CD14-positive monocyte (primary cell): ENCODE results near the gene HADHA. TPM values are rescaled to one million over a fixed set of nuclear protein-coding genes. Genes with fewer than 3 reads are reported as not detected.

Source experiments
- DNase-seq, 3 donors: peaks; one replicate each; pipeline ENCODE4 v3.0.0-alpha.2; 2011 to 2022
- H2AFZ ChIP-seq: 2 replicates; pipeline ENCODE4 v1.6.0; 2012; ENCODE audit warnings: mild to moderate bottlenecking, low read depth, low read length, inconsistent platforms; ENCODE audit not compliant: insufficient read depth, poor library complexity, severe bottlenecking
- H3K27ac ChIP-seq, 2 donors: 1 replicate in 1 of 2; 2 replicates in 1 of 2; pipeline ENCODE4 v1.5.1; 2012 to 2013; ENCODE audit warnings: low read length in 2 of 2, control low read depth in 1 of 2, inconsistent platforms in 1 of 2, low read depth in 1 of 2, mild to moderate bottlenecking in 1 of 2
- H3K27me3 ChIP-seq, 2 donors: one replicate each; pipeline versions ENCODE4 v1.6.0 to v1.6.1; 2011 to 2013; ENCODE audit warnings: low read length in 2 of 2; ENCODE audit not compliant: control insufficient read depth in 2 of 2, insufficient read depth in 2 of 2
- H3K36me3 ChIP-seq, 2 donors: replicated peaks in 1 of 2; 1 replicate in 1 of 2; 2 replicates in 1 of 2; pipeline versions ENCODE4 v1.5.1 to v1.6.1; 2012 to 2013; ENCODE audit warnings: low read length in 2 of 2, control low read depth in 1 of 2, inconsistent platforms in 1 of 2, mild to moderate bottlenecking in 1 of 2; ENCODE audit not compliant: insufficient read depth in 2 of 2, control insufficient read depth in 1 of 2
- H3K4me1 ChIP-seq, 2 donors: 1 replicate in 1 of 2; 2 replicates in 1 of 2; pipeline versions ENCODE4 v1.5.1 to v1.6.1; 2012 to 2013; ENCODE audit warnings: low read length in 2 of 2, control low read depth in 1 of 2, inconsistent platforms in 1 of 2, mild to moderate bottlenecking in 1 of 2, moderate library complexity in 1 of 2; ENCODE audit not compliant: insufficient read depth in 2 of 2, control insufficient read depth in 1 of 2
- H3K4me2 ChIP-seq: replicated peaks from 2 replicates; pipeline ENCODE3; 2012; ENCODE audit warnings: low read length, moderate library complexity, mild to moderate bottlenecking; ENCODE audit not compliant: poor library complexity, severe bottlenecking; ENCODE audit errors: extremely low read depth
- H3K4me3 ChIP-seq, 3 experiments: fragments of 200-600 bp in 1 of 3; sonication (generic) in 1 of 3; replicated peaks in 1 of 3; 1 replicate in 2 of 3; 2 replicates in 1 of 3; pipeline ENCODE4 v1.5.1; 2011 to 2013; ENCODE audit warnings: low read length in 3 of 3, mild to moderate bottlenecking in 3 of 3, control low read depth in 2 of 3, low read depth in 2 of 3, inconsistent platforms in 1 of 3, moderate library complexity in 1 of 3
- H3K79me2 ChIP-seq: 2 replicates; pipeline ENCODE4 v1.6.0; 2012; ENCODE audit warnings: mild to moderate bottlenecking, control low read depth, inconsistent platforms, low read length, moderate library complexity; ENCODE audit not compliant: insufficient read depth
- H3K9ac ChIP-seq: 2 replicates; pipeline ENCODE4 v1.6.0; 2017; ENCODE audit warnings: low read length, mild to moderate bottlenecking; ENCODE audit not compliant: insufficient read depth, poor library complexity, severe bottlenecking
- H3K9me3 ChIP-seq, 2 donors: replicated peaks in 1 of 2; 1 replicate in 1 of 2; 2 replicates in 1 of 2; pipeline versions ENCODE4 v1.5.1 to v1.6.1; 2012 to 2013; ENCODE audit warnings: low read length in 2 of 2, control low read depth in 1 of 2; ENCODE audit not compliant: control insufficient read depth in 1 of 2, insufficient read depth in 1 of 2
- H4K20me1 ChIP-seq: 2 replicates; pipeline ENCODE4 v1.6.0; 2012; ENCODE audit warnings: mild to moderate bottlenecking, low read length, control low read depth, moderate library complexity; ENCODE audit not compliant: insufficient read depth
- H3K27ac Mint-ChIP-seq, 7 donors: one replicate each; pipeline ENCODE4 v1.8.0; 2020; ENCODE audit warnings: mild to moderate bottlenecking in 7 of 7, mixed read lengths in 7 of 7, moderate library complexity in 6 of 7, inconsistent platforms in 2 of 7
- H3K27me3 Mint-ChIP-seq, 3 donors: one replicate each; pipeline ENCODE4 v1.8.0; 2021 to 2022; ENCODE audit warnings: low read depth in 3 of 3, mild to moderate bottlenecking in 3 of 3, mixed read lengths in 3 of 3, moderate library complexity in 3 of 3, inconsistent platforms in 1 of 3
- H3K36me3 Mint-ChIP-seq, 2 donors: one replicate each; pipeline ENCODE4 v1.8.0; 2020; ENCODE audit warnings: mixed read lengths in 2 of 2, inconsistent platforms in 1 of 2, mild to moderate bottlenecking in 1 of 2
- H3K4me1 Mint-ChIP-seq: one replicate; pipeline ENCODE4 v1.8.0; 2020; ENCODE audit warnings: mild to moderate bottlenecking, mixed read lengths
- H3K4me3 Mint-ChIP-seq, 2 donors: one replicate each; pipeline ENCODE4 v1.8.0; 2020; ENCODE audit warnings: mild to moderate bottlenecking in 2 of 2, mixed read lengths in 2 of 2, moderate library complexity in 1 of 2
- H3K9me3 Mint-ChIP-seq, 7 donors: one replicate each; pipeline ENCODE4 v1.8.0; 2020 to 2022; ENCODE audit warnings: mixed read lengths in 7 of 7, mild to moderate bottlenecking in 6 of 7, moderate library complexity in 6 of 7, inconsistent platforms in 2 of 7
- CTCF ChIP-seq: fragments of 200-600 bp; IDR thresholded peaks from one replicate; pipeline ENCODE4 v1.8.0; 2022; ENCODE audit warnings: antibody characterized with exemption, mild to moderate bottlenecking
- WGBS: methylation state at CpG from one replicate; pipeline ENCODE4 v1.1.5; 2013; ENCODE audit warnings: missing lambda C conversion rate; ENCODE audit not compliant: insufficient coverage; 5-methylcytosine and 5-hydroxymethylcytosine counted together
- intact Hi-C, 2 donors: fragments of 100-400 bp; cut with micrococcal nuclease; formaldehyde crosslinking; loops; one replicate each; pipeline versions ENCODE4 v1.15.0 to v1.15.1; 2023
- polyA plus RNA-seq, 3 donors: library from polyadenylated mRNA; depleted of rRNA in 1 of 3; unstranded in 2 of 3; stranded (reverse) in 1 of 3; fragments of 300-500 nt in 2 of 3; fragments of >200 nt in 1 of 3; fragmentation: Illumina TruSeq in 2 of 3; gene quantifications; 1 replicate in 2 of 3; 2 replicates in 1 of 3; pipeline ENCODE4 v1.2.3, GENCODE V29; 2012 to 2021

The HADHA gene
- polyA plus RNA-seq, 3 donors, result 60.2 to 187 (median 155) TPM

DNA sequence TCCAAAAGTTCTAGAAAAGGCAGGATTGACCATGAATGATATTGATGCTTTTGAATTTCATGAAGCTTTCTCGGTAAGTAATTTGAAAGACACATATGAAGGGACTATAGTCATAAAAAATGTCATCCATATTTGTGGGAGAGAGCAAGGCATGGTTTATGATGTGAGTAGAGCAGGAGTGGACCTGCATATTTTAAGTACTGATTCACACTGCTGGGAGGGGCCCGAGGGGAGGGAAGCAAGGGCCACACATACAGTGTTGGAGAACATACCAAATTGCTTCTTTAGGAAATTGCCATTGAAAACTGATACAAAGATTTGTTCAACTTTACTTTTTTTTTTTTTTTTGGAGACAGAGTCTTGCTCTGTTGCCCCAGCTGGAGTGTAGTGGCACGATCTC is 39.7 kb upstream of the HADHA start:
- Histone ChIP-seq H3K79me2 (no peaks in the 10 kb centered on the region), H3K27me3 (no peaks in the 10 kb centered on the region), H3K4me2 (no peak overlapping the region), H3K36me3 (peaks cover 89 to 98% of the 10 kb centered on the region in 2 donors), H3K4me1 (no peaks in the 10 kb centered on the region), H3K27ac (no peak overlapping the region), H3K9ac (no peak overlapping the region), H3K4me3 (no peak overlapping the region), H3K9me3 (no peaks in the 10 kb centered on the region), H2AFZ (no peak overlapping the region), H4K20me1 (no peaks in the 10 kb centered on the region)
- H3K9me3 Mint-ChIP-seq, result no peaks in the 10 kb centered on the region
- intact Hi-C loops, result no loop called here
- H3K4me3 Mint-ChIP-seq, result no peak overlapping the region
- WGBS, result 100% methylated on average over 2 of the region's 3 CpGs
- no peak for TF ChIP-seq CTCF
- peaks cover 71 to 88% of the 10 kb centered on the region in 2 donors for H3K36me3 Mint-ChIP-seq
- H3K27me3 Mint-ChIP-seq, result no peaks in the 10 kb centered on the region
- DNase-seq, result no peak
- no peaks in the 10 kb centered on the region for H3K4me1 Mint-ChIP-seq
- no peak overlapping the region for H3K27ac Mint-ChIP-seq

- H3K27me3 ChIP-seq, result no peaks in the 10 kb centered on the region
- H3K9me3 ChIP-seq, result no peaks in the 10 kb centered on the region
- no peak overlapping the region for H3K4me2 ChIP-seq
- H3K4me1 ChIP-seq, result no peaks in the 10 kb centered on the region
- H4K20me1 ChIP-seq, result no peaks in the 10 kb centered on the region
- peaks cover 76 to 93% of the 10 kb centered on the region in 2 donors for H3K36me3 Mint-ChIP-seq
- TF ChIP-seq CTCF, result no peak
- H2AFZ ChIP-seq, result no peak overlapping the region
- H3K79me2 ChIP-seq, result no peaks in the 10 kb centered on the region
- intact Hi-C loops, result no loop called here
- no peak overlapping the region for H3K9ac ChIP-seq
- H3K36me3 ChIP-seq, result peaks cover 92 to 99% of the 10 kb centered on the region in 2 donors
- no peaks in the 10 kb centered on the region for H3K4me1 Mint-ChIP-seq
- WGBS, result 100% methylated on average over 2 of the region's 2 CpGs
- no peak overlapping the region for H3K4me3 ChIP-seq
- no peak overlapping the region for H3K27ac ChIP-seq
- H3K27me3 Mint-ChIP-seq, result no peaks in the 10 kb centered on the region
- H3K27ac Mint-ChIP-seq, result no peak overlapping the region
- DNase-seq, result no peak
- H3K4me3 Mint-ChIP-seq, result no peak overlapping the region
- no peaks in the 10 kb centered on the region for H3K9me3 Mint-ChIP-seq
These were observed 39.2 kb upstream of the HADHA start for GRCh38 chr2:26283606-26284005.
